Ramos (cell line): ENCODE data around the gene FXYD1.
"Not testable (repeated sequence)": the region's sequence is repeated elsewhere in the genome, so short reads cannot be mapped to it uniquely, and the experiment has no call there.

Source experiments
- in situ Hi-C: fragments of 300-500 bp; cut with MboI; formaldehyde crosslinking; loops from one replicate; pipeline ENCODE4 v1.14.3; 2022; ENCODE audit warnings: low sequenced_read_pairs; ENCODE audit not compliant: unreplicated experiment

FXYD1 gene

DNA sequence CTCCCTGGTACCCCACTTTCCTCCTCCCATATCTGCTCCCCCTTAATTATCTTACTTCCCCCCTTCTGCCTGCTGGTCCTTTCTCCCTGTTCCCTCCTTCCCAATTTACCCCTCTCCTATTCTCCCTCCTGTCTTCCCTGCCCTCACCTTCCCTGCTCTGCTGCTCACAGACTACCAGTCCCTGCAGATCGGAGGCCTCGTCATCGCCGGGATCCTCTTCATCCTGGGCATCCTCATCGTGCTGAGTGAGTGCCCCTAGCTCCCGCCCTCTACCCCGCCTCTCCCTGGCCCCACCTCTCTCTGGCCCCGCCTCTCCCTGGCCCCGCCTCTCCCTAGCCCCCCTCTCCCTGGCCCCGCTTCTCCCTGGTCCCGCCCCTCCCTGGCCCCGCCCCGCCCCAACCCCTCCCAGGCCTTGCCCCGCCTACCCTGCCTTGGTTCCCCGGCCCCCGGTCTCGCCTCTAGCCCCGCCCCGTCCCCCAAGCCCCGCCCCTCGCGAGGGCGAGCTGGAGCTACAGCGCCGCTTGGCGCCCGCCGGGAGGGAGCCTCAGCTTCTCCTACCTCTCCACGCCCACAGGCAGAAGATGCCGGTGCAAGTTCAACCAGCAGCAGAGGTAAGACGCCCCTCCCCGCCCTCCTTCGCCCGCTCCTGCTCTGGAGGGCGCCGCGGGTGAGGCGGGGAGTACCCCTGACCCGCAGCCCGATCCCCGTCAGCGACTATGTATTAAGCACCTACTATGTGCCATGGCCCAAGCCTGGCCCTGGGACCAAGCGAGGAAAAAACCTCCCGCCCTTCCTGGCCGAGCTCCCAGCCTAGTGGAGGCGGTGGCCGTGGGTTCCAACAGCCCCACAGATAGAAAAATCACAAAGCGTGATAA is 2.6 kb downstream of the FXYD1 start:
- in situ Hi-C loops: no loop called here

GRCh38 chr19:35141837-35142605 is 3.4 kb downstream of the FXYD1 start:
- in situ Hi-C loops: no loop called here

DNA sequence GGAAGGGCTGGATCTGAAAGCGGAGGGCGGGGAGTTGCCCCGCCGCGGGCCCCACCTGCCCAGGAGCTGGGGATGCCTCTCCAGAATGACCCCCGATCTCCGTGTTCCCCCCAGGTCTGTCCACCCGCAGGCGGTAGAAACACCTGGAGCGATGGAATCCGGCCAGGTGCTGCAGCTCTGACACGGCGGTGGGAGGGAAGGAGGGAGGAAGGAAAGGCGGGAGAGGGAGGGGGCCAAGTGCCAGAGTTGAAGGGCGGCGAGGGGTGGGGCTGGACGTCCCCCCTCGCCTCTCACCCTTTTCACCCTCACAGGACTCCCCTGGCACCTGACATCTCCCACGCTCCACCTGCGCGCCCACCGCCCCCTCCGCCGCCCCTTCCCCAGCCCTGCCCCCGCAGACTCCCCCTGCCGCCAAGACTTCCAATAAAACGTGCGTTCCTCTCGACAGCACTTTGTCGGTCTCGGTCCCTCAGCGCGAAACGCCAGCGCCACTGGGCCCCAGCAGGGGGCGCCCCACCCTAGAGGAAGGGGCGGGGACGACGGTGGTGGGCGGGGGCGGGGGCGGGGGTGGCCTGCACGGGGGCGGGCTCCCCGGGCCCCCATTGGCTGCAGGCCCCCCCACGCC is 4.1 kb downstream of the FXYD1 start:
- in situ Hi-C loops: no loop called here

GRCh38 chr19:35143231-35143715 is 4.6 kb downstream of the FXYD1 start, which contains the start of gene FXYD7:
TSS of gene FXYD7 (plus strand) at chr19:35143255. CDS start at chr19:35143334, 79 bp downstream.
- in situ Hi-C loops: no loop called here

- in situ Hi-C loops: no loop called here
Measured at GRCh38 chr19:35143818-35144217, 5.2 kb downstream of the FXYD1 start.

DNA sequence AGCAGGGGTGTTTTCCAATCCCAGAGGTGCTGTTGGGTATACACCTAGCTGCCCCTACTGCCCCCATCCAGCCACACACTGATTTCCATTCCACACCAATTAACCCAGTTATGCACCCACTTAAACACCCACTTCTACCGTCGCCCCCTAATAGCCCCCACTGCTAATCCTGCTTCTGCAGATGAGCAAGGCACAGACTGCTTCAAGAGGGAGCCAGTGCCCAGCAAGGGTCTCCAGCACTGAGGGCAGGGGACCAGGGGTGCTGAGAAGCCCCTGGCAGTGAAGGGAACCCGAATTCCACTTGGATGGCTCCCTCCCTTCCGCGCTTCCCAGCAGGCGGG is 5.6 kb downstream of the FXYD1 start:
- in situ Hi-C loops: no loop called here

DNA sequence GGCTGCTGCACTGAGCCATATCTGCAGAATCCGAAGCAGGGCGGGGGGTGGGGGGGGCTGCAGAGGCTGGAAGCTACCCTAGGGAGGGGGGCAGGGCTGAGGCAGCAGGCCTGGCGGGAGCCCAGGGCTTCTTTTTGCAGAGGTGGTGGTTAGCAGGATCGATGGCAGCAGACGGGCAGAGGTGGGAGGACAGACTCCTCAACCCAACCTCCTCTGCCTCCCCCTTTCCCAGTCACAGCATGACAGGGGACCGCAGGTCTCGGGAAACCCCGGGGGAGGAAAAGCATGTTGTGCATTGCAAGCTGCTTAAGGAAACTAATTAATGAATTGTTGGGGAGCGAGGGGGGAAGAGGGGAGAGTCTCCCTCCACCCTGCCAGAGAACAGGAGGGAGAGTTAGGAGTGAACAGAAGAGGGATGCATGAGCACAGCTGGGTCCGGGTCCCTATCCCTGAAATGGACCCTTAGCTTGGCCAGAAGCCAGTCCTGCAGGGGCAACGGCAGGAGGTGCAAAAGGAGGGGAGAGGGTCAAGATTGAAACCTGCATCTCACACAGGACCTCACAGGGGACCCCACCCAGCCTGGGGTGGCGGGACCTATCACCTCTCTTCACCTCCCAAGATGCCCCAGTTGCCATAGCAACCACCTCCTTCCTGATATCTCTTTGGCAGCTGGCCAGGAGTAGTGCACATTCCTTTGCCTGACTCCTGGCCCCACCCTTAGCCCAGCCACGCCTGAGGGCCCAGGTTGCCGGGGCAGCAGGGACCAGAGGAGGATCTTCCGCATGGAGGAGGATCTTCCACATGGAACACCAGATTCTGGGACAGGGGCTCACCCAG is 6.2 kb downstream of the FXYD1 start:
- in situ Hi-C loops: loop anchor here (5.0 kb wide), 1 partner anchor 67 kb away; no protein-coding TSS in a partner anchor

GRCh38 chr19:35146746-35147459 is 8.3 kb downstream of the FXYD1 start:
- in situ Hi-C loops: loop anchor here (5.0 kb wide), 1 partner anchor 65 kb away; no protein-coding TSS in a partner anchor

GRCh38 chr19:35149463-35149862 is 10.8 kb downstream of the FXYD1 start:
- in situ Hi-C loops: loop anchor here (5.0 kb wide), 1 partner anchor 63 kb away; no protein-coding TSS in a partner anchor

- in situ Hi-C loops: no loop called here
Measured at GRCh38 chr19:35150445-35150844, 11.8 kb downstream of the FXYD1 start.

DNA sequence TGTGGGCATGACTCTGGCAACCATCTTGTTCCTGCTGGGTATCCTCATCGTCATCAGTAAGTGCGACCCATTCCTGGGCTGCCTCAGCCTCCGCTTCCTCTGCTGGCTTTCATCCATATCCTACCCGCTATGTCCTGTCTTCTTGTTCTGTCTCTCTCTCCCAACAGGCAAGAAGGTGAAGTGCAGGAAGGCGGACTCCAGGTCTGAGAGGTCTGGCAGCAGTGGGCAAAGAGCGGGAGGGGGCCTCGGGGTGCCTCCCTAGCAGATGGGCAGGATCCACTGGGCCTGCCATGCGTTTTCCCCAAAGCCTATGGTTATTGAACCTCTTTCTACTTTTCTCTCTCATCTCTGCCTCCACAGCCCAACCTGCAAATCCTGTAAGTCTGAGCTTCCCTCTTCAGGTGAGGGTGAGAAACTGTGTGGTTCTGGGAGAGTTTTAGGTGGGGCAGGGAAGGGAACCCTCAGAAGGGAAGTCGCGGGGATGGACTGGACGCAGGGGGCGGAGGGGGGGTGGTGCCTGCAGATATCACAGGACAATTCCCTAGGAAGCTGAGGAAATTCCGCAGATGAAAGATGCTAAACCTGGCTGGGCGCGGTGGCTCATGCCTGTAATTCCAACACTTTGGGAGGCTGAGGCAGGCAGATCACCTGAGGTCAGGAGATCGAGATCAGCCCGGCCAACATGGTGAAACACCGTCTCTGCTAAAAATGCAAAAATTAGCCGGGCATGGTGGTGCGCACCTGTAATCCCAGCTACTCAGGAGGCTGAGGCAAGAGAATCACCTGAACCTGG is 12.8 kb downstream of the FXYD1 start:
- in situ Hi-C loops: no loop called here

GRCh38 chr19:35153129-35153522 is 14.5 kb downstream of the FXYD1 start:
- in situ Hi-C loops: not testable (repeated sequence)

DNA sequence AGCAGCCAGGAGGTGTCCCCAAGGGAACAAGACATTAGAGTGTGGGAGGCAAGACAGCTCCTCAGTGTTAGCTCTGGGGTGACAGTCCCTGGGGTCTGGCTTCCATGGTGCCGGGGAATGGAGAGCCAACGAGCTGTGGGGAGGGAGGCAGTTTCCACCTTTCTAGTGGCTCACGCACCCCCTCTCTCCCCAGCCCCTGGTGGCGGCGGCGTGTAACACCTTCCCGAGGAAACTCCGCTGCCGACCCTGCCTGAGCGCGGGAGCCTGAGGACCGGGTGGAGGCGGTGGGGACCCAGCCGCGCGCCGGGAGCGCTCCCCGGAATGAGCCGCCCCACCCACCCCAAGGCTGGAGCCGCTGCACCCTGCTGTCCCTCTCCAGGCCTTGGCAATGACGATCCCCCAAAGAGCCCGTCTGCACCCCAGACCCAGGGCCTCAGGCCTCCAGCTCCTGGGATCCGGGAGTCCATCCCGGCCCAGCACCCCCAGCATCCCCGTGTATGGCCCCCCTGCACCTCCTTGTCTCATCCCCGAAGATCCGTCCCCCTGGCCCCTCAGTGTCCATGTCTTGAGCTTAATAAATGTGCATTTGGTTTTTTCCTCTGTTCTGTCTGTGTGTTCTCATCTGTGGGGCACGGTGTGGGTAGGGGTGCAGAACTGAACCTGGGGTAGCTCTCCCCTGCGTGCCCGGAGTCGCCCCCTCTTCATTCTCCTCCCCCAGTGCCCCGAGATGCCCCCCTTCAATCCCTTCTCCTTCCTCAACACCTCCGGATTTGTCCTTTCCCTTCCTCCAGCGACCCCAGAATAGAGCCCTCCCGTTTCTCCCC is 15.3 kb downstream of the FXYD1 start:
- in situ Hi-C loops: no loop called here

- in situ Hi-C loops: no loop called here
Measured at GRCh38 chr19:35154525-35155406, 16.1 kb downstream of the FXYD1 start, which contains the start of gene FXYD5. TSS of gene FXYD5 (plus strand) at chr19:35154735. CDS start at chr19:35155551, 816 bp downstream.

GRCh38 chr19:35155441-35155840 is 16.8 kb downstream of the FXYD1 start:
- in situ Hi-C loops: no loop called here

- in situ Hi-C loops: no loop called here
Measured at GRCh38 chr19:35155981-35156672, 17.5 kb downstream of the FXYD1 start.
